Heart left ventricle (tissue), 16 donors: ENCODE results near the gene COX6A2. TPM values are rescaled to one million over a fixed set of nuclear protein-coding genes. Genes with fewer than 3 reads are reported as not detected.

Experiments used
- ATAC-seq, 4 donors: fragments of 200-7000 bp; cut with Tn5 transposase; one replicate each; pipeline ENCODE4 v1.9.1; 2020 to 2022; ENCODE audit warnings: moderate library complexity in 4 of 4, mild to moderate bottlenecking in 3 of 4, moderate number of reproducible peaks in 1 of 4
- DNase-seq, 5 donors: peaks; one replicate each; pipeline ENCODE4 v3.0.0-alpha.2; 2020
- H3K27ac ChIP-seq, 12 donors: fragments of 200-600 bp; sonication (generic) in 4 of 12; one replicate each; pipeline versions ENCODE4 v1.5.0 to v1.8.0; 2016 to 2022; ENCODE audit warnings: mild to moderate bottlenecking in 2 of 12
- H3K27me3 ChIP-seq, 9 donors: fragments of 200-600 bp; sonication (generic) in 2 of 9; one replicate each; pipeline versions ENCODE4 v1.5.1 to v1.8.0; 2016 to 2022; ENCODE audit warnings: mild to moderate bottlenecking in 3 of 9
- H3K36me3 ChIP-seq, 9 donors: fragments of 200-600 bp; sonication (generic) in 2 of 9; one replicate each; pipeline versions ENCODE4 v1.5.0 to v1.8.0; 2018 to 2022; ENCODE audit warnings: mild to moderate bottlenecking in 2 of 9
- H3K4me1 ChIP-seq, 12 donors: fragments of 200-600 bp; sonication (generic) in 4 of 12; one replicate each; pipeline versions ENCODE4 v1.5.0 to v1.8.0; 2016 to 2022; ENCODE audit warnings: mild to moderate bottlenecking in 3 of 12
- H3K4me3 ChIP-seq, 12 donors: fragments of 200-600 bp; sonication (generic) in 4 of 12; one replicate each; pipeline versions ENCODE4 v1.5.0 to v1.8.0; 2017 to 2022; ENCODE audit warnings: mild to moderate bottlenecking in 9 of 12, moderate library complexity in 4 of 12
- H3K9me3 ChIP-seq, 12 donors: fragments of 200-600 bp; sonication (generic) in 4 of 12; one replicate each; pipeline versions ENCODE4 v1.5.0 to v1.8.0; 2016 to 2022; ENCODE audit warnings: mild to moderate bottlenecking in 1 of 12
- POLR2A ChIP-seq, 2 donors: fragments of 450-650 bp; IDR thresholded peaks; one replicate each; pipeline ENCODE4 v1.6.1; 2017; ENCODE audit warnings: antibody characterized with exemption in 2 of 2, mild to moderate bottlenecking in 2 of 2, moderate library complexity in 2 of 2
- WGBS, 4 donors: extraction: QIAGEN DNeasy Blood & Tissue Kit in 2 of 4; methylation state at CpG; one replicate each; pipeline versions ENCODE4 v1.1.5 to v1.1.7; 2013 to 2018; 5-methylcytosine and 5-hydroxymethylcytosine counted together
- intact Hi-C, 10 donors: fragments of 100-400 bp; cut with DNase I; formaldehyde crosslinking; loops; one replicate each; pipeline versions ENCODE4 v1.11.1 to v1.14.2; 2022
- polyA plus RNA-seq, 2 donors: library from polyadenylated mRNA; stranded (reverse); fragments of 200-250 nt; gene quantifications; one replicate each; pipeline ENCODE4 v1.2.3, GENCODE V29; 2013
- total RNA-seq, 9 donors: library from RNA; depleted of rRNA in 2 of 9; stranded (reverse); fragments of >200 nt in 2 of 9; fragmentation: NEBNext Ultra II Directional in 3 of 9; extraction: Animal tissue kit (Norgen Biotek cat#: 25700) in 3 of 9; gene quantifications; one replicate each; pipeline versions ENCODE4 v1.1.0 to v1.2.4, GENCODE V29; 2016 to 2023
- TF ChIP-seq, protein P1 (sequence below), 12 donors: fragments of 200-600 bp; sonication (generic) in 4 of 12; IDR thresholded peaks; one replicate each; pipeline versions ENCODE4 v1.5.0 to v1.8.0; 2018 to 2022; ENCODE audit warnings: antibody characterized with exemption in 12 of 12, mild to moderate bottlenecking in 5 of 12
- donor health status: ischemic (EF 13 %, LVEDD 7.1; RV severe dilation, severe dysfunction).
- donor health status: healthy with polysubstance abuse.
- donor health status: DM: no; HTN: yes; CAD: no.
- donor health status: DM: no; HTN: no; CAD: no.
- donor health status: ischemic (EF 25% LVEDD 6.9; RV normal size, moderate dysfunction).
- donor health status: ischemic (EF 25% LVEDD 5.7; RV mildly dilated, moderate dysfunction).
- donor health status: healthy.
- donor health status: DM: yes; HTN: yes; CAD: no.
- donor health status: ischemic (EF 35%, LVEDD 5.7; RV mildly dilated, moderate dysfunction).
- donor health status: nonischemic (EF 11% LVEDD 7.7; RV severe dilation, severe dysfunction).
- donor health status: DM: yes; HTN: yes; CAD: no.
- donor health status: PGD.
- donor health status: ischemic (EF 29% LVEDD 5.4; RV normal size, mild dysfunction).
- donor health status: nonischemic (EF 23%, LVEDD 6.1; RV moderate dilation, normal function).

COX6A2 gene
- total and polyA plus RNA-seq, 11 donors: 393 to 10,029 (median 1,151) TPM

DNA sequence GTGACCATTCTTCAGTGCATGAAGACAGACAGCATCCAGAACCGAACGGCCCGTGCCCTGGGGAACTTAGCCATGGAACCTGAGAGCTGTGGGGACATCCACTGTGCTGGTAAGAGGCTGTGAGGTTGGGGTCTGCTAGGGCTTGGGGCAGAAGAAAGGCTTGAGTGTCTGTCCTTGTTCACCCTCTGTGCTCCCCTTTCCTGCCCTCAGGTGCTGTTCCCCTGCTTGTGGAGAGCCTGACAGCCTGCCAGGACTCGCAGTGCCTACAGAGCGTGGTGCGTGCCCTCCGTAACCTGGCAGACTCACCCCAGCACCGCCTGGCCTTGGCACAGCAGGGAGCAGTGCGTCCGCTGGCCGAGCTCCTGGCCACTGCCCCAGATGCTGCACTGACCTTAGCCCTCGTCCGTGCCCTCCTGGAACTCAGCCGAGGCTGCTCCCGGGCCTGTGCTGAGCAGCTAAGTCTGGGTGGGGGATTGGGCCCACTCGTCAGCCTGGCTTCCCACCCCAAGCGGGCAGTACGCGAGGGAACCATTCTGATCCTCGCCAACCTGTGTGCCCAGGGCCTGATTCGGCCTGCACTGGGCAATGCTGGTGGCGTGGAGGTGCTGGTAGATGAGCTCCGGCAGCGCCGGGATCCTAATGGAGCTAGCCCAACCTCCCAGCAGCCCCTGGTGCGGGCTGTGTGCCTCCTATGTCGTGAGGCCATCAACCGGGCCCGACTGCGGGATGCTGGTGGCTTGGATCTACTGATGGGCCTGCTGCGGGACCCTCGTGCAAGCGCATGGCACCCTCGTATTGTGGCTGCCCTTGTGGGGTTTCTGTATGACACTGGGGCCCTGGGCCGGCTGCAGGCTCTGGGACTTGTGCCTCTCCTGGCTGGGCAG lies 34.0 kb upstream of the COX6A2 start:
- intact Hi-C loops: loop anchor here in 2 of 10 donors (5.0 to 10.0 kb wide), 2 partner anchors 40 to 253 kb away; a partner anchor contains a TSS
- H3K4me3 ChIP-seq: no peak overlapping the region
- no peak for ATAC-seq
- no peak for TF ChIP-seq POLR2A (IDR thresholded peaks at IDR 0.05)
- TF ChIP-seq, protein P1, sequence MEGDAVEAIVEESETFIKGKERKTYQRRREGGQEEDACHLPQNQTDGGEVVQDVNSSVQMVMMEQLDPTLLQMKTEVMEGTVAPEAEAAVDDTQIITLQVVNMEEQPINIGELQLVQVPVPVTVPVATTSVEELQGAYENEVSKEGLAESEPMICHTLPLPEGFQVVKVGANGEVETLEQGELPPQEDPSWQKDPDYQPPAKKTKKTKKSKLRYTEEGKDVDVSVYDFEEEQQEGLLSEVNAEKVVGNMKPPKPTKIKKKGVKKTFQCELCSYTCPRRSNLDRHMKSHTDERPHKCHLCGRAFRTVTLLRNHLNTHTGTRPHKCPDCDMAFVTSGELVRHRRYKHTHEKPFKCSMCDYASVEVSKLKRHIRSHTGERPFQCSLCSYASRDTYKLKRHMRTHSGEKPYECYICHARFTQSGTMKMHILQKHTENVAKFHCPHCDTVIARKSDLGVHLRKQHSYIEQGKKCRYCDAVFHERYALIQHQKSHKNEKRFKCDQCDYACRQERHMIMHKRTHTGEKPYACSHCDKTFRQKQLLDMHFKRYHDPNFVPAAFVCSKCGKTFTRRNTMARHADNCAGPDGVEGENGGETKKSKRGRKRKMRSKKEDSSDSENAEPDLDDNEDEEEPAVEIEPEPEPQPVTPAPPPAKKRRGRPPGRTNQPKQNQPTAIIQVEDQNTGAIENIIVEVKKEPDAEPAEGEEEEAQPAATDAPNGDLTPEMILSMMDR (IDR thresholded peaks at IDR 0.05): no peak
- H3K27me3 ChIP-seq: no peaks in the 10 kb centered on the region
- no peak overlapping the region for H3K27ac ChIP-seq
- H3K9me3 ChIP-seq: no peaks in the 10 kb centered on the region
- WGBS, 4 donors: 93 to 95% (median 95%) methylated on average over 14 to 35 of the region's 35 CpGs
- H3K36me3 ChIP-seq: peaks cover 0 to 54% (median 47%) of the 10 kb centered on the region in 9 donors
- peaks cover 0 to 33% (median 21%) of the 10 kb centered on the region in 12 donors for H3K4me1 ChIP-seq
- no peak for DNase-seq

DNA sequence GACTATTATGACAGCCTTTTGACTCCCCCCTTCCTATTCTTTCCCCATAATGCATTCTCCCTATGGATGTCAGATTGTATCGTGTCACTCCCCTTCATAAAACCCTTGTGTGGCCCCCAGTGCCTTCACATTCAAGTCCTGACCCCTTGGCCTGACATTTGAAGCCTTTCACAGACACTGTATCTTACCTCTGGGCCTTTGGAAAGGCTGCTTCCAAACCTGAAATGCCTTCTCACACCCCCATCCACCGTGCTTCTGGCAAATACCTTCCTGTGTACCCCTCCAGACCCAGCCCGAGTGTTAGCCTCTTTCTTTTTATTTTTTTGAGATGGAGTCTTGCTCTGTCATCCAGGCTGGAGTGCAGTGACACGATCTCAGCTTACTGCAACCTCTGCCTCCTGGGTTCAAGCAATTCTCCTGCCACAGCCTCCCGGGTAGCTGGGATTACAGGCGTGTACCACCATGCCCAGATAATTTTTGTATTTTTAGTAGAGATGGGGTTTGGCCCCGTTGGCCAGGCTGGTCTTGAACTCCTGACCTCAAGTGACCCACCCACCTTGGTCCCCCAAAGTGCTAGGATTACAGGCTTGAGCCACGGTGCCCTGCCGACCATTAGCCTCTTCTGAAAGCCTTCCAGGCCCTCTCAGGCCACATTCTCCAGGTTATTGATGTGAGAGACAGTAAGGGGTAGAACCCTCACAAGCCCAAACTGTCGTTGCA lies 33.2 kb upstream of the COX6A2 start:
- ATAC-seq: no peak
- H3K27me3 ChIP-seq: no peaks in the 10 kb centered on the region
- H3K36me3 ChIP-seq: peaks cover 0 to 46% (median 40%) of the 10 kb centered on the region in 9 donors
- TF ChIP-seq POLR2A (IDR thresholded peaks at IDR 0.05): no peak
- TF ChIP-seq, protein P1 (IDR thresholded peaks at IDR 0.05): no peak
- peaks cover 0 to 41% (median 29%) of the 10 kb centered on the region in 12 donors for H3K4me1 ChIP-seq
- intact Hi-C loops: loop anchor here in 2 of 10 donors (5.0 to 10.0 kb wide), 2 partner anchors 41 to 253 kb away; a partner anchor contains a TSS
- 88 to 94% (median 91%) methylated on average over 10 of the region's 10 CpGs for WGBS, 4 donors
- no peaks in the 10 kb centered on the region for H3K9me3 ChIP-seq
- no peak for DNase-seq
- no peak overlapping the region for H3K27ac ChIP-seq
- H3K4me3 ChIP-seq: no peak overlapping the region

DNA sequence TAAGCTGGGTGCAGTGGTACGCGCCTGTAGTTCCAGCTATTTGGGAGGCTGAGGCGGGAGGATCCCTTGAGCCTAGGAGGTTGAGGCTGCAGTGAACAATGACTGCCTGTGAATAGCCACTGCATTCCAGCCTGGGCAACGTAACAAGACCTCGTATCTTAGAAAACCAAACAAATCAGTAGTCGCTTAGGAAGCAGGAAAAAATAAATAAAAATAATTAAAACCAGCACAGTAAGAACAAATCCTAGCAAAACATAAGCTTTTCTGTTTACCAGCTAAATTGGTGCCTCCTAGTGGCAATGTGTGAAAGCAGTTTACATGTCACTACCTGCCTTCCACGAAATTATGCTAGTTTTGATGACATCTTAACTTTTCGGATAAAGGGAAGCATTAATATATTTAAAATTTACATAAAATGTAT lies 32.4 kb upstream of the COX6A2 start:
- TF ChIP-seq, protein P1 (IDR thresholded peaks at IDR 0.05): peak in 11 of 12 donors; percentile 24 to 73 (median 55)
- no peak for TF ChIP-seq POLR2A (IDR thresholded peaks at IDR 0.05)
- peak overlapping the region in 10 of 12 donors; percentile 51 to 100 (median 98) for H3K27ac ChIP-seq
- H3K4me1 ChIP-seq: peaks cover 0 to 42% (median 34%) of the 10 kb centered on the region in 12 donors
- intact Hi-C loops: loop anchor here in 3 of 10 donors (1.0 to 10.0 kb wide), 3 partner anchors 11 to 254 kb away; a partner anchor contains a TSS
- 63 to 73% (median 67%) methylated on average over 8 of the region's 8 CpGs for WGBS, 4 donors
- H3K36me3 ChIP-seq: peaks cover 0 to 39% (median 35%) of the 10 kb centered on the region in 9 donors
- H3K9me3 ChIP-seq: no peaks in the 10 kb centered on the region
- DNase-seq (peak in 1 of 5 donors; percentile 24), ATAC-seq (no peak)
- H3K27me3 ChIP-seq: no peaks in the 10 kb centered on the region
- peak overlapping the region in 10 of 12 donors; percentile 26 to 92 (median 76) for H3K4me3 ChIP-seq
